GM23248 (cell line): ENCODE measurements around the gene GSAP. TPM values are rescaled to one million over a fixed set of nuclear protein-coding genes. Genes with fewer than 3 reads are reported as not detected.

ENCODE experiments used
- DNase-seq: peaks from one replicate; pipeline ENCODE4 v3.0.0-alpha.2; 2015
- H2AFZ ChIP-seq: fragments of 200-600 bp; sonication (generic); 2 replicates; pipeline ENCODE4 v1.6.1; 2016; ENCODE audit warnings: antibody characterized with exemption
- H3F3A ChIP-seq: fragments of 200-600 bp; sonication (generic); 2 replicates; pipeline ENCODE4 v1.6.1; 2016; ENCODE audit warnings: mild to moderate bottlenecking, antibody characterized with exemption, mixed run types; ENCODE audit not compliant: insufficient read depth
- H3K27ac ChIP-seq: fragments of 200-600 bp; sonication (generic); 2 replicates; pipeline ENCODE4 v1.5.1; 2016; ENCODE audit warnings: mild to moderate bottlenecking
- H3K27me3 ChIP-seq: fragments of 200-600 bp; sonication (generic); replicated peaks from 2 replicates; pipeline ENCODE4 v1.6.1; 2016; ENCODE audit warnings: mild to moderate bottlenecking; ENCODE audit not compliant: insufficient read depth
- H3K36me3 ChIP-seq: fragments of 200-600 bp; sonication (generic); 2 replicates; pipeline ENCODE4 v1.6.1; 2016; ENCODE audit warnings: low read depth, mild to moderate bottlenecking
- H3K4me1 ChIP-seq: fragments of 200-600 bp; sonication (generic); 2 replicates; pipeline ENCODE4 v1.6.1; 2016; ENCODE audit warnings: mild to moderate bottlenecking; ENCODE audit not compliant: insufficient read depth
- H3K4me2 ChIP-seq: fragments of 200-600 bp; sonication (generic); one replicate; pipeline ENCODE4 v1.6.1; 2016; ENCODE audit warnings: mild to moderate bottlenecking; ENCODE audit not compliant: unreplicated experiment
- H3K4me3 ChIP-seq: fragments of 200-600 bp; sonication (generic); 2 replicates; pipeline ENCODE4 v1.5.1; 2016; ENCODE audit warnings: mild to moderate bottlenecking
- H3K79me2 ChIP-seq: fragments of 200-600 bp; sonication (generic); 2 replicates; pipeline ENCODE4 v1.6.1; 2016; ENCODE audit warnings: mild to moderate bottlenecking; ENCODE audit not compliant: insufficient read depth
- H3K9ac ChIP-seq: fragments of 200-600 bp; sonication (generic); 2 replicates; pipeline ENCODE4 v1.6.1; 2016; ENCODE audit warnings: mild to moderate bottlenecking
- H3K9me2 ChIP-seq: fragments of 200-600 bp; sonication (generic); 2 replicates; pipeline ENCODE4 v1.6.1; 2016; ENCODE audit warnings: mixed run types, mild to moderate bottlenecking, moderate library complexity; ENCODE audit not compliant: insufficient read depth
- H3K9me3 ChIP-seq: fragments of 200-600 bp; sonication (generic); one replicate; pipeline ENCODE4 v1.6.1; 2017; ENCODE audit warnings: low read depth
- H4K20me1 ChIP-seq: fragments of 200-600 bp; sonication (generic); 2 replicates; pipeline ENCODE4 v1.6.0; 2016; ENCODE audit not compliant: insufficient read depth
- EZH2 ChIP-seq: fragments of 200-600 bp; sonication (generic); IDR thresholded peaks from 2 replicates; pipeline ENCODE4 v1.6.1; 2018; ENCODE audit warnings: antibody characterized with exemption, mild to moderate bottlenecking; ENCODE audit not compliant: insufficient read depth, poor library complexity, severe bottlenecking
- EZH2phosphoT487 ChIP-seq: fragments of 200-600 bp; sonication (generic); IDR thresholded peaks from 2 replicates; pipeline ENCODE4 v1.6.1; 2018; ENCODE audit warnings: antibody characterized with exemption, moderate library complexity, mild to moderate bottlenecking, low read depth; ENCODE audit not compliant: insufficient read depth
- WGBS, 2 experiments: methylation state at CpG; one replicate each; pipeline ENCODE4 v1.1.6; 2015 to 2017; ENCODE audit warnings: low lambda C conversion rate in 2 of 2, low coverage in 1 of 2; ENCODE audit errors: missing lambda C conversion rate in 2 of 2; 5-methylcytosine and 5-hydroxymethylcytosine counted together
- in situ Hi-C: fragments of 300-500 bp; cut with MboI; formaldehyde crosslinking; loops from 2 replicates; pipeline ENCODE4 v1.15.0; 2020
- polyA plus RNA-seq: library from polyadenylated mRNA; unstranded; fragments of >200 nt; fragmentation: Nextera tagmentation; extraction: Ambion mirVana; gene quantifications from 2 replicates; pipeline ENCODE4 v1.2.1, GENCODE V29; 2016
- total RNA-seq: library from RNA; depleted of rRNA; stranded (reverse); fragments of >200 nt; shearing (Covaris generic); gene quantifications from 2 replicates; pipeline ENCODE4 v1.2.3, GENCODE V29; 2014

Gene GSAP
- total and polyA plus RNA-seq, 2 experiments from 2014 or later = 4.2 to 4.3 TPM

- Histone ChIP-seq H3K79me2 (no peaks in the 10 kb centered on the region), H3K9ac (no peak overlapping the region), H3F3A (peaks cover 11% of the 10 kb centered on the region), H2AFZ (peak overlapping the region; percentile 6; the same call in 1 of the 2 replicates), H3K9me3 (no peaks in the 10 kb centered on the region), H3K27me3 (no peaks in the 10 kb centered on the region), H3K36me3 (no peaks in the 10 kb centered on the region), H3K27ac (no peak overlapping the region), H3K4me2 (no peak overlapping the region), H3K9me2 (no peaks in the 10 kb centered on the region), H3K4me1 (peaks cover 14% of the 10 kb centered on the region), H3K4me3 (no peak overlapping the region), H4K20me1 (no peaks in the 10 kb centered on the region)
- in situ Hi-C loops = no loop called here
- 58 to 65% methylated on average over 4 of the region's 4 CpGs for WGBS, 2 experiments
- TF ChIP-seq EZH2phosphoT487 (no peak), EZH2 (no peak)
- DNase-seq = no peak
These were observed 5.0 kb upstream of the GSAP start for GRCh38 chr7:77420986-77421672.

GRCh38 chr7:77420438-77420837 is 4.3 kb upstream of the GSAP start:
- no peaks in the 10 kb centered on the region for H3K9me2 ChIP-seq
- 87 to 88% methylated on average over 5 of the region's 5 CpGs for WGBS, 2 experiments
- H3K27ac ChIP-seq = no peak overlapping the region
- no peaks in the 10 kb centered on the region for H3K9me3 ChIP-seq
- TF ChIP-seq EZH2 = no peak
- no peak for TF ChIP-seq EZH2phosphoT487
- no peaks in the 10 kb centered on the region for H3K36me3 ChIP-seq
- DNase-seq = no peak
- H3K9ac ChIP-seq = no peak overlapping the region
- in situ Hi-C loops = no loop called here
- H3K4me3 ChIP-seq = no peak overlapping the region
- H3F3A ChIP-seq = peaks cover 4% of the 10 kb centered on the region; the same call in 1 of the 2 replicates
- H3K4me1 ChIP-seq = peaks cover 7% of the 10 kb centered on the region
- no peak overlapping the region for H2AFZ ChIP-seq
- H4K20me1 ChIP-seq = no peaks in the 10 kb centered on the region
- H3K27me3 ChIP-seq = no peaks in the 10 kb centered on the region
- no peak overlapping the region for H3K4me2 ChIP-seq
- H3K79me2 ChIP-seq = no peaks in the 10 kb centered on the region

DNA sequence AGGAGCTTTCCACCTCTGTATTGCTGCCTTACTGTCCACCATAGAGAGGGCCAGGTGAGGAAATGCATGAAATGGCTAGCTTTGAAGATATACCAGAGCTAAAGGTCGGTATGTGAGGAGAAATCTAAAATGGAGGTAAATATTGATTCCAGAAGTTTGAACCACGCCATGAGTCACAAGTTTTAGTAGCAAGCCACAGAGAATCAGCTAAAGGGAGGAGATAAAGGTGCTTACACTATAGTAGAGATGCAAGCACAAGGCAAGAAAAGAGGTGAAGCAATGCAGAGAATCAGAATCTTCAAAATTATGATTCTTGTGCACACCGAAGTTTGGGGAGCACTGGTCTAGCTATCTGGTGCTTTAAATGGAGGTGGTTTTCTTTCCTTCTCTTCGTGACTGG is 3.0 kb upstream of the GSAP start:
- no peaks in the 10 kb centered on the region for H3K9me3 ChIP-seq
- no peak overlapping the region for H3K4me3 ChIP-seq
- H3K27ac ChIP-seq = no peak overlapping the region
- in situ Hi-C loops = no loop called here
- no peaks in the 10 kb centered on the region for H4K20me1 ChIP-seq
- 81 to 82% methylated on average over 4 of the region's 4 CpGs for WGBS, 2 experiments
- peaks cover 4% of the 10 kb centered on the region; the same call in 1 of the 2 replicates for H3K4me1 ChIP-seq
- no peak overlapping the region for H3K9ac ChIP-seq
- TF ChIP-seq EZH2phosphoT487 = no peak
- no peak for TF ChIP-seq EZH2
- H3K4me2 ChIP-seq = no peak overlapping the region
- no peak overlapping the region for H2AFZ ChIP-seq
- no peaks in the 10 kb centered on the region for H3K27me3 ChIP-seq
- H3K79me2 ChIP-seq = no peaks in the 10 kb centered on the region
- H3K36me3 ChIP-seq = no peaks in the 10 kb centered on the region
- peaks cover 10% of the 10 kb centered on the region; the same call in 1 of the 2 replicates for H3F3A ChIP-seq
- H3K9me2 ChIP-seq = no peaks in the 10 kb centered on the region
- no peak for DNase-seq

DNA sequence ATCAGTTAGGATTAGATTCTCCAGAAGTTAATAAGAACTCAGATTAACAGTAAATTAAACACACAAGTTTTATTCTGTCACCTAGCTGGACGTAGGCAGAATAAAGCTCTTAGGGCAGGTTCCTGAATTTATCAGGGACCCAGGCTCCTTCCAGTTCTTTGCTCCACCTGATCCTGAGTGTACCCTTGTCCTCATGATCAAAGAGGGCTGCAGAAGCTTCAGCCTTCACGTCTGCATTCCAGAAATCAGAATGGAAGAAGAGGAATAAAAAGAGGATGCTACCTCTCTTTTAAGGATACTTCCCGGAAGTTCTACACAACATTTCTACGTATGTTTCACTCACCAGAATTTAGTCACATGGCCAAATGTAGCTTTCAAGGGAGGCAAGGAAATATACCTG is 1.7 kb upstream of the GSAP start:
- Histone ChIP-seq H3K79me2 (no peaks in the 10 kb centered on the region), H3K9me3 (no peaks in the 10 kb centered on the region), H3K4me2 (no peak overlapping the region), H3K4me1 (peaks cover 8% of the 10 kb centered on the region; the same call in 1 of the 2 replicates), H3K36me3 (no peaks in the 10 kb centered on the region), H3K27me3 (no peaks in the 10 kb centered on the region), H3K9ac (no peak overlapping the region), H2AFZ (no peak overlapping the region), H3F3A (peaks cover 12% of the 10 kb centered on the region; the same call in 1 of the 2 replicates), H4K20me1 (no peaks in the 10 kb centered on the region), H3K4me3 (no peak overlapping the region), H3K9me2 (no peaks in the 10 kb centered on the region), H3K27ac (no peak overlapping the region)
- in situ Hi-C loops = no loop called here
- no peak for TF ChIP-seq EZH2
- 93 to 94% methylated on average over 4 of the region's 4 CpGs for WGBS, 2 experiments
- DNase-seq = no peak
